ENCODE results near the gene CCDC85B.

DNA sequence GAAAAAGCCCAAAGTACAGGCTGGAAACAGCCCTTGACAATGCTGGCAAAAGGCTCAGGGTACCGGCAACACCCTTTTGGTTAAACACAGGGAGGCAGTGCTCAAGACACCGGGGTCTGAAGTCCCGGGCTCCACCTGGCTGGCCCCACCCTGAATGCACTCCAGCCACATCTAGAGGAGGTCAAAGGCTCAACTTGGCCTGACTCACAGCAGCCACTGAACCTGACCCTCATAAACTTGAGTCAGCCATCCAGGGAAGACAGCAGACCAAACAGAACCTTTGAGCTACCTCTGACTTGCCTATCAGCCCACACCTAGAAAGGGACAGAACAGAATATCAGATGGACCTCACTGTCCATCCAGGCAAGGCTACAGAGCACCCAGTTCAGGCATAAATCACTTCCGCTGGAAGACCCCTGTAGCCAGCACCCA is 36.3 kb upstream of the CCDC85B start:
- TF ChIP-seq, protein P1, sequence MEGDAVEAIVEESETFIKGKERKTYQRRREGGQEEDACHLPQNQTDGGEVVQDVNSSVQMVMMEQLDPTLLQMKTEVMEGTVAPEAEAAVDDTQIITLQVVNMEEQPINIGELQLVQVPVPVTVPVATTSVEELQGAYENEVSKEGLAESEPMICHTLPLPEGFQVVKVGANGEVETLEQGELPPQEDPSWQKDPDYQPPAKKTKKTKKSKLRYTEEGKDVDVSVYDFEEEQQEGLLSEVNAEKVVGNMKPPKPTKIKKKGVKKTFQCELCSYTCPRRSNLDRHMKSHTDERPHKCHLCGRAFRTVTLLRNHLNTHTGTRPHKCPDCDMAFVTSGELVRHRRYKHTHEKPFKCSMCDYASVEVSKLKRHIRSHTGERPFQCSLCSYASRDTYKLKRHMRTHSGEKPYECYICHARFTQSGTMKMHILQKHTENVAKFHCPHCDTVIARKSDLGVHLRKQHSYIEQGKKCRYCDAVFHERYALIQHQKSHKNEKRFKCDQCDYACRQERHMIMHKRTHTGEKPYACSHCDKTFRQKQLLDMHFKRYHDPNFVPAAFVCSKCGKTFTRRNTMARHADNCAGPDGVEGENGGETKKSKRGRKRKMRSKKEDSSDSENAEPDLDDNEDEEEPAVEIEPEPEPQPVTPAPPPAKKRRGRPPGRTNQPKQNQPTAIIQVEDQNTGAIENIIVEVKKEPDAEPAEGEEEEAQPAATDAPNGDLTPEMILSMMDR (IDR thresholded peaks at IDR 0.05): no peak
- no peak for TF ChIP-seq TCF7L2 (IDR thresholded peaks at IDR 0.05; ENCODE audit: low read depth, low read length)
- TF ChIP-seq, protein P2, sequence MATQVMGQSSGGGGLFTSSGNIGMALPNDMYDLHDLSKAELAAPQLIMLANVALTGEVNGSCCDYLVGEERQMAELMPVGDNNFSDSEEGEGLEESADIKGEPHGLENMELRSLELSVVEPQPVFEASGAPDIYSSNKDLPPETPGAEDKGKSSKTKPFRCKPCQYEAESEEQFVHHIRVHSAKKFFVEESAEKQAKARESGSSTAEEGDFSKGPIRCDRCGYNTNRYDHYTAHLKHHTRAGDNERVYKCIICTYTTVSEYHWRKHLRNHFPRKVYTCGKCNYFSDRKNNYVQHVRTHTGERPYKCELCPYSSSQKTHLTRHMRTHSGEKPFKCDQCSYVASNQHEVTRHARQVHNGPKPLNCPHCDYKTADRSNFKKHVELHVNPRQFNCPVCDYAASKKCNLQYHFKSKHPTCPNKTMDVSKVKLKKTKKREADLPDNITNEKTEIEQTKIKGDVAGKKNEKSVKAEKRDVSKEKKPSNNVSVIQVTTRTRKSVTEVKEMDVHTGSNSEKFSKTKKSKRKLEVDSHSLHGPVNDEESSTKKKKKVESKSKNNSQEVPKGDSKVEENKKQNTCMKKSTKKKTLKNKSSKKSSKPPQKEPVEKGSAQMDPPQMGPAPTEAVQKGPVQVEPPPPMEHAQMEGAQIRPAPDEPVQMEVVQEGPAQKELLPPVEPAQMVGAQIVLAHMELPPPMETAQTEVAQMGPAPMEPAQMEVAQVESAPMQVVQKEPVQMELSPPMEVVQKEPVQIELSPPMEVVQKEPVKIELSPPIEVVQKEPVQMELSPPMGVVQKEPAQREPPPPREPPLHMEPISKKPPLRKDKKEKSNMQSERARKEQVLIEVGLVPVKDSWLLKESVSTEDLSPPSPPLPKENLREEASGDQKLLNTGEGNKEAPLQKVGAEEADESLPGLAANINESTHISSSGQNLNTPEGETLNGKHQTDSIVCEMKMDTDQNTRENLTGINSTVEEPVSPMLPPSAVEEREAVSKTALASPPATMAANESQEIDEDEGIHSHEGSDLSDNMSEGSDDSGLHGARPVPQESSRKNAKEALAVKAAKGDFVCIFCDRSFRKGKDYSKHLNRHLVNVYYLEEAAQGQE (IDR thresholded peaks at IDR 0.05; ENCODE audit: insufficient read depth in 1 of 2, low read depth in 2 of 2, low read length in 1 of 2): no peak

Data from Panc1 (cell line).